Measurements from ENCODE around the gene NLGN1. TPM values are rescaled to one million over a fixed set of nuclear protein-coding genes. Genes with fewer than 3 reads are reported as not detected.
A peak's percentile ranks its signal among the peaks of the same experiment; 100 is the strongest.

The NLGN1 gene
- total and polyA plus RNA-seq, 9 of the 15 experiments (the other 6 are each of a cell fraction or from before 2014, with no cell fraction given) = under 0.01 to 0.01 TPM; not detected in 7

DNA sequence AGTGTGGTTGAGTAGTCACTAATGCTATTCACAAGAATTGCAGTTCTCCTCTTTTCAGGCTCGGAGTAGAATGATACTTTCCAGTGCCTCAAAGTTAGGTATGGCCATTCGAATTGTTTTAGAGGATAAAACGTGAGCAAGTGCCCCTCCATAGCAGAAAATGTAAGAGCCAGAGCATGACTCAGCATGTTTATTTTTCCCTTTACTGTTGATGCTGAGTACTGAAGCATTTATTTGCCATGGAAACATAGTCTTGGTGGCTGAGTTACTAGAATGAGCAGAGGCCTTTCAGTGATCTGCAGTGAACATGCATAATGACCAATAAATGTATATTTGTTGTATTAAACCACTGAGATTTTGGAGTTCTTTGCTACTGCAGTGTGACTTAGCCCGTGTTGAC, 540.6 kb downstream of the NLGN1 start:
- no peaks in the 10 kb centered on the region for H3K79me2 ChIP-seq (ENCODE audit: control insufficient read depth, insufficient read depth, low read length)
- ChIA-PET CTCF (ENCODE audit: low intra/inter-chr PET ratio) (no interaction called here), POLR2A (no interaction called here)
- no peak overlapping the region for H3K4me3 ChIP-seq
- TF ChIP-seq NFE2 (IDR thresholded peaks at IDR 0.05; ENCODE audit: low read depth) (peak; percentile 38; the same call in 1 of the 2 replicates), MAFG (tag; conservative IDR thresholded peaks at IDR 0.05) (peak; percentile 66), TBL1XR1 (IDR thresholded peaks at IDR 0.05; ENCODE audit: low read length in 2 of 2) (no peak), TAF9B (IDR thresholded peaks at IDR 0.05; ENCODE audit: partially characterized antibody) (no peak), C11orf30 (IDR thresholded peaks at IDR 0.05; ENCODE audit: low read depth) (peak; percentile 7; the same call in 1 of the 2 replicates), ZNF316 (IDR thresholded peaks at IDR 0.05) (0 out of 2 replicates have a peak, but pooled peaks have one; percentile 24), TCF7L2 (IDR thresholded peaks at IDR 0.05; ENCODE audit: low read depth, low read length) (no peak), KDM1A (IDR thresholded peaks at IDR 0.05) (no peak), ZBTB1 (CRISPR knock-in tag; IDR thresholded peaks at IDR 0.05; ENCODE audit: borderline replicate concordance, low read depth) (no peak), MAFF (IDR thresholded peaks at IDR 0.05; ENCODE audit: low read length) (peak; percentile 21; the same call in 1 of the 2 replicates), NFE2L1 (tag; IDR thresholded peaks at IDR 0.05; ENCODE audit: borderline replicate concordance, low read depth) (peak; percentile 25; the same call in 1 of the 2 replicates), ZNF232 (CRISPR knock-in tag; IDR thresholded peaks at IDR 0.05) (no peak)
- TF ChIP-seq, protein P1, sequence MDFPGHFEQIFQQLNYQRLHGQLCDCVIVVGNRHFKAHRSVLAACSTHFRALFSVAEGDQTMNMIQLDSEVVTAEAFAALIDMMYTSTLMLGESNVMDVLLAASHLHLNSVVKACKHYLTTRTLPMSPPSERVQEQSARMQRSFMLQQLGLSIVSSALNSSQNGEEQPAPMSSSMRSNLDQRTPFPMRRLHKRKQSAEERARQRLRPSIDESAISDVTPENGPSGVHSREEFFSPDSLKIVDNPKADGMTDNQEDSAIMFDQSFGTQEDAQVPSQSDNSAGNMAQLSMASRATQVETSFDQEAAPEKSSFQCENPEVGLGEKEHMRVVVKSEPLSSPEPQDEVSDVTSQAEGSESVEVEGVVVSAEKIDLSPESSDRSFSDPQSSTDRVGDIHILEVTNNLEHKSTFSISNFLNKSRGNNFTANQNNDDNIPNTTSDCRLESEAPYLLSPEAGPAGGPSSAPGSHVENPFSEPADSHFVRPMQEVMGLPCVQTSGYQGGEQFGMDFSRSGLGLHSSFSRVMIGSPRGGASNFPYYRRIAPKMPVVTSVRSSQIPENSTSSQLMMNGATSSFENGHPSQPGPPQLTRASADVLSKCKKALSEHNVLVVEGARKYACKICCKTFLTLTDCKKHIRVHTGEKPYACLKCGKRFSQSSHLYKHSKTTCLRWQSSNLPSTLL (IDR thresholded peaks at IDR 0.05) = no peak
- TF ChIP-seq, protein P2, sequence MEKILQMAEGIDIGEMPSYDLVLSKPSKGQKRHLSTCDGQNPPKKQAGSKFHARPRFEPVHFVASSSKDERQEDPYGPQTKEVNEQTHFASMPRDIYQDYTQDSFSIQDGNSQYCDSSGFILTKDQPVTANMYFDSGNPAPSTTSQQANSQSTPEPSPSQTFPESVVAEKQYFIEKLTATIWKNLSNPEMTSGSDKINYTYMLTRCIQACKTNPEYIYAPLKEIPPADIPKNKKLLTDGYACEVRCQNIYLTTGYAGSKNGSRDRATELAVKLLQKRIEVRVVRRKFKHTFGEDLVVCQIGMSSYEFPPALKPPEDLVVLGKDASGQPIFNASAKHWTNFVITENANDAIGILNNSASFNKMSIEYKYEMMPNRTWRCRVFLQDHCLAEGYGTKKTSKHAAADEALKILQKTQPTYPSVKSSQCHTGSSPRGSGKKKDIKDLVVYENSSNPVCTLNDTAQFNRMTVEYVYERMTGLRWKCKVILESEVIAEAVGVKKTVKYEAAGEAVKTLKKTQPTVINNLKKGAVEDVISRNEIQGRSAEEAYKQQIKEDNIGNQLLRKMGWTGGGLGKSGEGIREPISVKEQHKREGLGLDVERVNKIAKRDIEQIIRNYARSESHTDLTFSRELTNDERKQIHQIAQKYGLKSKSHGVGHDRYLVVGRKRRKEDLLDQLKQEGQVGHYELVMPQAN (IDR thresholded peaks at IDR 0.05; ENCODE audit: borderline replicate concordance) = no peak
- no peak overlapping the region for H2AFZ ChIP-seq (ENCODE audit: low read depth, low read length)
- no peak for FAIRE-seq
- H4K20me1 ChIP-seq (replicated peaks; ENCODE audit: control insufficient read depth, insufficient read depth, low read length) = no peaks in the 10 kb centered on the region
- H3K36me3 ChIP-seq (ENCODE audit: control insufficient read depth, insufficient read depth, low read length) = no peaks in the 10 kb centered on the region
- H3K27me3 ChIP-seq (ENCODE audit: control insufficient read depth in 2 of 2, insufficient read depth in 2 of 2, low read length in 2 of 2) = no peaks in the 10 kb centered on the region
- intact Hi-C loops (cut with micrococcal nuclease) (no loop called here), in situ Hi-C loops (cut with MboI) (no loop called here)
- H3K4me1 ChIP-seq (replicated peaks in 1 of 2; ENCODE audit: control insufficient read depth in 2 of 2, insufficient read depth in 2 of 2, low read length in 2 of 2) = no peaks in the 10 kb centered on the region
- H3K9me3 ChIP-seq (replicated peaks; ENCODE audit: control insufficient read depth, insufficient read depth, low read depth, low read length) = no peaks in the 10 kb centered on the region
- H3K9ac ChIP-seq (ENCODE audit: insufficient read depth in 1 of 2, low read depth in 2 of 2, low read length in 2 of 2) = no peak overlapping the region
- 4% methylated on average over 4 of the region's 4 CpGs for WGBS (ENCODE audit: insufficient coverage, low coverage, missing lambda C conversion rate)
- no peaks in the 10 kb centered on the region for H3K9me1 ChIP-seq (ENCODE audit: control insufficient read depth, insufficient read depth, low read length)
- no peak overlapping the region for H3K4me2 ChIP-seq (ENCODE audit: insufficient read depth, low read length)
- DNase-seq (ENCODE audit: extremely low read depth in 1 of 4, low spot score in 3 of 4) = no peak
- no peak for ATAC-seq
- no peak overlapping the region for H3K27ac ChIP-seq (ENCODE audit: extremely low read depth, low read depth, low read length)
- no TSS peak for BruUV-seq (replicated peaks)
